NT2/D1 (cell line): Measurements from ENCODE around the gene KCNK18.

Source experiments
- DNase-seq: peaks from one replicate; pipeline ENCODE4 v3.0.0-alpha.2; 2011; ENCODE audit warnings: low read depth, low spot score
- H3K27me3 ChIP-seq: 2 replicates; pipeline ENCODE4 v1.6.0; 2011; ENCODE audit warnings: mild to moderate bottlenecking; ENCODE audit not compliant: insufficient read length, insufficient read depth
- H3K36me3 ChIP-seq: 2 replicates; pipeline ENCODE4 v1.6.1; 2011; ENCODE audit warnings: mild to moderate bottlenecking, low read length, mixed read lengths; ENCODE audit not compliant: insufficient read depth, insufficient read length
- H3K4me1 ChIP-seq: 2 replicates; pipeline ENCODE4 v1.5.1; 2011; ENCODE audit not compliant: insufficient read depth, insufficient read length
- H3K4me3 ChIP-seq: 2 replicates; pipeline ENCODE4 v1.5.1; 2011; ENCODE audit warnings: low read depth; ENCODE audit not compliant: insufficient read length
- H3K9ac ChIP-seq: 2 replicates; pipeline ENCODE4 v1.6.0; 2011; ENCODE audit warnings: low read depth; ENCODE audit not compliant: insufficient read length
- H3K9me3 ChIP-seq: 2 replicates; pipeline ENCODE4 v1.5.1; 2011; ENCODE audit warnings: mild to moderate bottlenecking, low read length; ENCODE audit not compliant: insufficient read depth
- SUZ12 ChIP-seq: IDR thresholded peaks from 2 replicates; pipeline ENCODE4 v1.6.1; 2011; ENCODE audit not compliant: insufficient read length, insufficient read depth; ENCODE audit errors: extremely low read depth
- YY1 ChIP-seq: IDR thresholded peaks from 2 replicates; pipeline ENCODE4 v1.6.1; 2011; ENCODE audit not compliant: insufficient read length, insufficient read depth
- ZNF274 ChIP-seq: IDR thresholded peaks from 2 replicates; pipeline ENCODE4 v1.6.1; 2011; ENCODE audit warnings: mild to moderate bottlenecking, low read depth, low read length

KCNK18 gene

DNA sequence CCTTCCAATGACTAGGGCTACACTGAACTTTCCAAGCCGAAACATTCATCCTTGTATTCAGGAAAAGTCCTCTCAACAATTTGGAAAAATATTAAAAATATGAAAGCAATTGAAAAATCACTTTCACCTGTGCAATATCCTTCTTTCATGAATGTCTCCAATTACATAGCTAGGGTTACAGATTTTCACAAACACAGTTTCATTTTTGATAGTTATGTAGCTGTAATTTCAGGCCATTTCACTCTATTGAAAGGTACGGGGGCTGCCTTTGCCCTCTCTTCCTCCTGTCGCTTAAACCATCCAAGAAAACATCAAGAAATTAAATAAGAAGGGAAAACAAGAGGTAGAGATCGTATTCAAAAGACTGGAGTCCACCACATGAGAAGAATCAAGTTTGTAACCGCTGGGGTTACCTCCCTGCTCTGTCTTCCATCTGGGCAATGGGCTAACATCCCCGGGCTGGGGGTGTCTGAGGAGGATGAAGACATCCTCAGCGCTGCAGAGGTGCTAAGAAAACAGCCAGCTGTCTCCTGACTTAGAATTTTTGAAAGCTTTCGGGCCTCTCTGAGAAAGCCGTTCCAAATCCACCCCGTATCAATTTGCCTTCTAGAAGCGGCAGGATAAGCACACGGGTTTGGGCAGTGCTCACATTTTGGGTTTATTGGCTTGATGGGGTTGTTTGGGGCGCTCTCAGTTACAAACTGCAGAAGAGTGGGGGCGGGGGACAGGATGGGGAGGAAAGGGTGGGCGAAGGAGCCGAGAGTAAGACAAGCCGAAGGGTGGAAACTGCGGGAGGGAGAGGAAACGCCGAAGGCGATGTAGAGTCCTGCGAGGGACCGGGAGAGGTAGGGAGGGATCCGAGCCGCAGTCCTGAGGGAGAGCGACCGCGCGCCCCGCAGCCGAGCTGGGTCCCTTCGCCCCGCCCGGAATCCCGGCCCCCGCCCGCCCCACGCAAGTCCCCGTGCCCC is 34.9 kb upstream of the KCNK18 start:
- Histone ChIP-seq H3K27me3 (peaks cover 99% of the 10 kb centered on the region), H3K36me3 (no peaks in the 10 kb centered on the region), H3K9ac (no peak overlapping the region), H3K9me3 (no peaks in the 10 kb centered on the region), H3K4me1 (peaks cover 6% of the 10 kb centered on the region), H3K4me3 (peak overlapping the region; percentile 8)
- no peak for DNase-seq
- TF ChIP-seq SUZ12 = peak; percentile 35
- TF ChIP-seq ZNF274 = no peak
- no peak for TF ChIP-seq YY1

DNA sequence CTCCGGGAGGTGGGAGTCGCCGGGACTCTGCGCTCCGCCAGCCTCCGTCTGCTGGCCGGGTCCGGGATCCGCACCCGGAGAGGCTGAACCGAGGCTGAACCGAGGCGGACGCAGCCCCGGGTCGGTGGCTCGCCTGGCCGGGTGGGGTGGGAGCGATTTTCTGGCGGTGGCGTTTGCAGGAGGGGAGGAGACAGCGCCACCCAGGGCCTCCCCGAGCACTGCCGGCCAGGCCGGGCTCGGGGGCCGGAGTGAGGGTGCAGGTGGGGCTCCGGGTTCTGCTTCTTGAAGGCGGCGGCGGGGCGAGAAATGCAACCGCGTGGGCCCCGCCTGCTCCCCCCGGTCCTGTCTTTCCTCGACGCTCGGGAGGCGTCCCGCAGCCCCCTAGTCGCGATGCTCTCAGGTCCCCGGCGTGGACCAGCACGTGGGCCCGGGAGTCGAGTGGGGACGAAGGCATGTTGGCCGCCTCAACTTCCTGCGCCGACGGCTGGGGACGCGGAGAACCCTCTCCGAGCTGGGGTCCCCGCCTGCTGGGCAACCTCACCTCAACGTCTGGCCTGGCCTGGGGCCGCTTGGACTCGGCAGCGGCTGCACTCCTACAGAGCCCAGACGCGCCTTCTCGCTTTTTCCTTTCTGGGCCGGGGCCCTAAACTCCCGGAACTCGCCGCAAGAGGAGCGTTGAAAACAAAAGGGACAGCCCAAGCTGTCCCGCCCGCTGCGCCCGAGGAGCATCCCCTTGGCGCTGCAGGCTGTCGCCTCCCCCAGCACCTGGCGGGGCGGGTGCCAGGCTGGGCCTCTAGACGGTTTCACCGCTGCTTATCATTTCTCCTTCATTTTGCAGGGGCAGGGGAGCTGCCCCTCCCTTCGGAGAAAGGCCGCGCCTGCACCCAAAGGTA is 34.0 kb upstream of the KCNK18 start:
- Histone ChIP-seq H3K9me3 (no peaks in the 10 kb centered on the region), H3K4me3 (peak overlapping the region; percentile 28), H3K4me1 (peaks cover 6% of the 10 kb centered on the region), H3K9ac (peak overlapping the region; percentile 42), H3K36me3 (no peaks in the 10 kb centered on the region), H3K27me3 (peaks cover 99% of the 10 kb centered on the region)
- TF ChIP-seq ZNF274 = no peak
- TF ChIP-seq SUZ12 = peak; percentile 78
- DNase-seq = no peak

DNA sequence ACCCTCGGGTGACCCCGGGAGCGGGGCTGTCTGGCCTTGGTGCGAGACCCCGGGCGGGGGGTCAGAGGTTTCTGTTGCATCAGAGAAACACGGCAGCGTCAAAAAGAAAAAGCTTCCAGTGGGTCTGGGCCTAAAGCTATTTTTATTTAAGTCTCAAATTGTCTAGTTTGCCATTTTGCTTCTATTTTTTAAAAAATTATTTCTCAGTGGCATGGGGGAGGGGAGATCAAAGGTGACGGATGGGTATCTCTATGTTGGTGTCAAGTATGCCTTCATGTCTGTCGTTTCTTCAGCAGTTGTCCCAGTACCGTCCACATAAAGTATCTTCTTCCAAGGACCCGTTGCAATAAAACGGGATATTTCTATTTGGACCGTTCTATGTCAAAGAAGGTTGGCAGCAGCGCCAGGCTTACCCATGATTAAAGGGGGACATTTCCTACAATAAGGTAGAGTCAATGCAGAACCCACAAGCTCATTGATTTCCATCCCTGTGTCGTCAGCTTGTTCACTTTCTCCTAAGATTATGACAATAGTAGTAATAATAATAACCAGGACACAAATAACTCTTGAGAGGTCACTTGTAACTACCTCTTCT is 33.2 kb upstream of the KCNK18 start:
- no peak overlapping the region for H3K9ac ChIP-seq
- peaks cover 6% of the 10 kb centered on the region for H3K4me1 ChIP-seq
- no peak for DNase-seq
- H3K4me3 ChIP-seq = no peak overlapping the region
- H3K9me3 ChIP-seq = no peaks in the 10 kb centered on the region
- H3K27me3 ChIP-seq = peaks cover 99% of the 10 kb centered on the region
- TF ChIP-seq ZNF274 (no peak), SUZ12 (no peak), YY1 (no peak)
- H3K36me3 ChIP-seq = no peaks in the 10 kb centered on the region

DNA sequence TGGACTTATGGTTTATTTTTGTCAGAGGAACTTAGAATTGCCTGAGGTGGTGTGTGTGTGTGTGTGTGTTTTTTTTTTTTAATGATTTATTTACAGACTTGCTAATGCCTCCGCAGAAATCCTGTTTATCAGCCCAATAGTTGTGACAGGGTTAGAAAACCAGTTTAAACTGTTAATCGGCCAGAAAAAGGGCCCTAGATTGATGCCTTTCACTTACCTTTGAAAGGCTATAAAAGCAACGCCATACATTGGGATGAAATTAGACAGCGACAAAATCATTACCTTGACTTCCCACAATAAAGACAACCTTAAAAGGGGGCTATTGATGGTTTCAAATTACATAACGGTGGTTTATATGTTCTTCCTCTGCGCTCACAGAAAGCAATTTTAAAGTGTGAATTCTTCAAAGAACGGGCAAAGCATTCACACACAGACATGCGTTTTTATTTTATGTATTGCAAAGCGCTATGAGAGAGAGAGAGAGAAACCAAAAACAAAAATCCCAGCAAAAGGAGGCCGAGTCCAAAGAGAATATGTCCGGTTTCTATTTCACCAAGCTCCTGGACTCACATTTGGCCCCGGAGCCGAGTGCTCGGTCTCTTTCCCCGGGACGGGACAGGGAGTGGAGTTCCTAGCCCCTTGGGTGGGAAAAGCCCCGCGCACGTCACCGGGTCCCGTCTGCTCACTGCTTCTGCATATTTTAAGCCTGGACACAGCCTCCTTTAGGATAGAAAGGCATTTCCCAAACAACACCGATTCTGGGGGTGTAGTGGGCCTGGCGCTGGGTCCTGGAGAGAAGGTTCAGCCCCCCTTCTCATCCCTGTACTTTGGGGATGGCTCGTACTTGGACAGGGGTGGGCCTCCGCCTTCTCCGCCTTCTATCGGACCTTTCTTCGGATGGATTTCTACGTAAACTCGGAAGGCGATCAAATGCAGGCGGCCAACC is 32.4 kb upstream of the KCNK18 start:
- H3K4me3 ChIP-seq = no peak overlapping the region
- DNase-seq = no peak
- TF ChIP-seq SUZ12 (peak; percentile 81), YY1 (no peak)
- peaks cover 99% of the 10 kb centered on the region for H3K27me3 ChIP-seq
- peaks cover 6% of the 10 kb centered on the region for H3K4me1 ChIP-seq
- no peaks in the 10 kb centered on the region for H3K36me3 ChIP-seq
- H3K9me3 ChIP-seq = no peaks in the 10 kb centered on the region
- no peak overlapping the region for H3K9ac ChIP-seq

DNA sequence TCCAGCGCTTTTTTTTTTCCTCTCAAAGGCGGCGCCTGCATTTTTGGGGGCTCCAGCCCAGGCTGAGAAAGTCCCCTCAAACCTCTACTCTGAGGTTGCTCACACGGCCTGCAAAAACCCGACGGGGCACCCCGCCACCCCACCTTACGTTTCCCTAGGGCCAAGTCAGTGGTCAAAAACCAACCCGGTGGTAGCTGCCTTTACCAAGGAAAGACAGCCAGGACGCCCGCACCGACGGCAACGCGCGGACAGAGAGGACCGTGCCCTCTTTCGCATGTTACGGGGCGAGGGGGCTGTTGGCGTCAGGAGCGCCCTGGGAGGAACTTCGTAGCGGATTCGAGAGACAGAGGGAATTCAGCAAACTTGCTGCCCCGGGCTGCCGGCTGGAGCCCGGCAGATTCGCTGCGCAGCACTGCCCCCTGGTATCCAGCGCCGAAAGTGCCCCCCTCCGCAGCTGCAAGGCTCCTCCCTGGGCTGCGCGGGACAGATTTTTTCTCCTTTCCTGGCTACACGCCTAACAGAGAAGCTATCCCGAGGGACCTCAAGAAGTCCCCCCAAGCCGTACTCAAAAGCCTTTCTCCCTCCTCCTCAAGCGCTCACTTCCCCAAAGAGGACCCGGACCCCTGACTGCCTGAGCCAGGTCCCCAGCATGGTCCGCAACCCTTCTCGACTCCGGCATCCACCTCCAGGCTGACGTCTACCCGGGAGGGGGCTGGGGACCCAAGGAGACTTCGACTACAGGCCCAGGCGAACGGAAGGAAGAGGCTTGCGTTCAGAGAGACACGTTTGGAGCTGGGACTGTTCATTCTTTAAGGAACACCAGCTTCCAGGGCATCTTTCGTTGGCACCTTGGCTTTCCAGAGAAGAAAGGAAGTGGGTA is 31.5 kb upstream of the KCNK18 start:
- TF ChIP-seq ZNF274 = no peak
- no peak for TF ChIP-seq YY1
- no peak for TF ChIP-seq SUZ12
- H3K9me3 ChIP-seq = no peaks in the 10 kb centered on the region
- no peak overlapping the region for H3K4me3 ChIP-seq
- H3K36me3 ChIP-seq = no peaks in the 10 kb centered on the region
- DNase-seq = peak; percentile 59
- peaks cover 6% of the 10 kb centered on the region for H3K4me1 ChIP-seq
- H3K27me3 ChIP-seq = peaks cover 99% of the 10 kb centered on the region
- no peak overlapping the region for H3K9ac ChIP-seq
